ENCODE results near the gene TMEM132E. TPM values are rescaled to one million over a fixed set of nuclear protein-coding genes. Genes with fewer than 3 reads are reported as not detected.

The TMEM132E gene
- total and polyA plus RNA-seq, 2 of the 8 experiments (the other 6 are each of a cell fraction or from before 2014, with no cell fraction given), result 0.45 to 0.60 TPM

GRCh38 chr17:34639706-34640425 lies 60.5 kb downstream of the TMEM132E start (continued):
- no peak for TF ChIP-seq CHD7 (IDR thresholded peaks at IDR 0.05; ENCODE audit: insufficient replicate concordance, low read length)
- TF ChIP-seq EZH2 (IDR thresholded peaks at IDR 0.05; ENCODE audit: low read depth, low read length, severe bottlenecking), result no peak
- no peak for TF ChIP-seq POU5F1 (IDR thresholded peaks at IDR 0.05; ENCODE audit: low read depth, low read length)

Measured in H1 (cell line).